GM21381 (cell line): ENCODE measurements around the gene OLFML2A.

Experiments used
- ATAC-seq: cut with Tn5 transposase; IDR thresholded peaks from one replicate; pipeline ENCODE4 v1.9.1; 2021; ENCODE audit warnings: mild to moderate bottlenecking, moderate library complexity; ENCODE audit not compliant: unreplicated experiment

The OLFML2A gene

GRCh38 chr9:124852121-124852828 is 75.3 kb downstream of the OLFML2A start:
- no peak for ATAC-seq

- ATAC-seq, result peak; percentile 81
These were observed 76.0 kb downstream of the OLFML2A start, which contains the start of gene WDR38 for GRCh38 chr9:124852829-124853531. Gene WDR38 (plus strand): TSS chr9:124853460. CDS start chr9:124853532, 72 bp downstream.

- ATAC-seq, result no peak
These were observed 76.7 kb downstream of the OLFML2A start for GRCh38 chr9:124853605-124854143.

- ATAC-seq, result no peak
These were observed 77.2 kb downstream of the OLFML2A start for GRCh38 chr9:124854161-124854560.

GRCh38 chr9:124854822-124855221 is 77.9 kb downstream of the OLFML2A start:
- no peak for ATAC-seq

GRCh38 chr9:124855566-124855943 is 78.6 kb downstream of the OLFML2A start:
- no peak for ATAC-seq

GRCh38 chr9:124855944-124856765 is 79.2 kb downstream of the OLFML2A start:
- no peak for ATAC-seq

GRCh38 chr9:124857533-124858162 is 80.7 kb downstream of the OLFML2A start:
- no peak for ATAC-seq

- ATAC-seq, result no peak
These were observed 81.6 kb downstream of the OLFML2A start for GRCh38 chr9:124858330-124859046.

GRCh38 chr9:124859803-124860581 is 83.1 kb downstream of the OLFML2A start:
- no peak for ATAC-seq

- no peak for ATAC-seq
These were observed 83.8 kb downstream of the OLFML2A start for GRCh38 chr9:124860582-124861341.

- ATAC-seq, result peak; percentile 91
These were observed 84.7 kb downstream of the OLFML2A start, which contains the start of the genes ARPC5L and RPL35 for GRCh38 chr9:124861342-124862229. Gene ARPC5L (plus strand): TSS chr9:124862130. CDS start chr9:124869291, 7,161 bp downstream. Gene RPL35 (minus strand): TSS chr9:124861957. CDS start chr9:124861912, 45 bp downstream.

- no peak for ATAC-seq
These were observed 86.5 kb downstream of the OLFML2A start for GRCh38 chr9:124863371-124863871.
